ENCODE data around the gene TWIST2.

The TWIST2 gene

DNA sequence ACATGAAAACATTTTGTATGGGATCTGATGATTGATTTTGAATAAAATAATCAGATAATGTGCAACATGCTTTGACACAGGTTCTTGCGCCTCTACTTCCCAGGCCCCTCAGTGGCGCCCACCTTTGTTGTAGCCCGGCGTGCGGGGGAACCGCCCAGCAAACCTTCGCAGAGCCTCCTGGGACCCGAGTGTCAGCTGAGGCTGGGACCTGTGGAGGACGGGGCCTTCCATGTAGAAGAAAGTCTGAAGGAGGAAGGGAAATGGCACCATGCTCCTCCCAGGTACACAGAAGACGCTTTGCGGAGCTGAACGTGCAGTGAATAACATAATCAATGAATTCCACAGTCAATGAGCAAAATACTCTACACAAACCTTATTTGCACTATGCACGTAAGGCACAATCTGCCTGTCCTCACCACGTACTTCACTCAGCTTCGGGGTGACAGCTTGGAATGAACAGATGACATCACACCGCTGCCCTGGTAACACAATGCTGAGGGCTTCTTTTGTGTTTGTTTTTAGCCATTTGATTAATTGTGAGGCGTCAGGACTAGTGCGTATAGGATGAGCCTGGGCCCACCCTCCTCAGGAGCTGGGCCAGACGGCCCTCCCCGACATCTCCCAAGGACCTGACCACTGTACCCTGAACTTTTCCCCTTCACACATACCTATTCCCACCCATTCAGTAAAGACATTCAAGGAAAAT lies 78.1 kb downstream of the TWIST2 start:
- no peak overlapping the region for H3K4me3 ChIP-seq (ENCODE audit: low read depth, low read length)
- no peak for DNase-seq (ENCODE audit: low read depth)
- TF ChIP-seq, protein P1, sequence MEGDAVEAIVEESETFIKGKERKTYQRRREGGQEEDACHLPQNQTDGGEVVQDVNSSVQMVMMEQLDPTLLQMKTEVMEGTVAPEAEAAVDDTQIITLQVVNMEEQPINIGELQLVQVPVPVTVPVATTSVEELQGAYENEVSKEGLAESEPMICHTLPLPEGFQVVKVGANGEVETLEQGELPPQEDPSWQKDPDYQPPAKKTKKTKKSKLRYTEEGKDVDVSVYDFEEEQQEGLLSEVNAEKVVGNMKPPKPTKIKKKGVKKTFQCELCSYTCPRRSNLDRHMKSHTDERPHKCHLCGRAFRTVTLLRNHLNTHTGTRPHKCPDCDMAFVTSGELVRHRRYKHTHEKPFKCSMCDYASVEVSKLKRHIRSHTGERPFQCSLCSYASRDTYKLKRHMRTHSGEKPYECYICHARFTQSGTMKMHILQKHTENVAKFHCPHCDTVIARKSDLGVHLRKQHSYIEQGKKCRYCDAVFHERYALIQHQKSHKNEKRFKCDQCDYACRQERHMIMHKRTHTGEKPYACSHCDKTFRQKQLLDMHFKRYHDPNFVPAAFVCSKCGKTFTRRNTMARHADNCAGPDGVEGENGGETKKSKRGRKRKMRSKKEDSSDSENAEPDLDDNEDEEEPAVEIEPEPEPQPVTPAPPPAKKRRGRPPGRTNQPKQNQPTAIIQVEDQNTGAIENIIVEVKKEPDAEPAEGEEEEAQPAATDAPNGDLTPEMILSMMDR (IDR thresholded peaks at IDR 0.05; ENCODE audit: insufficient read depth, low read depth, low read length, missing control alignments): no peak

DNA sequence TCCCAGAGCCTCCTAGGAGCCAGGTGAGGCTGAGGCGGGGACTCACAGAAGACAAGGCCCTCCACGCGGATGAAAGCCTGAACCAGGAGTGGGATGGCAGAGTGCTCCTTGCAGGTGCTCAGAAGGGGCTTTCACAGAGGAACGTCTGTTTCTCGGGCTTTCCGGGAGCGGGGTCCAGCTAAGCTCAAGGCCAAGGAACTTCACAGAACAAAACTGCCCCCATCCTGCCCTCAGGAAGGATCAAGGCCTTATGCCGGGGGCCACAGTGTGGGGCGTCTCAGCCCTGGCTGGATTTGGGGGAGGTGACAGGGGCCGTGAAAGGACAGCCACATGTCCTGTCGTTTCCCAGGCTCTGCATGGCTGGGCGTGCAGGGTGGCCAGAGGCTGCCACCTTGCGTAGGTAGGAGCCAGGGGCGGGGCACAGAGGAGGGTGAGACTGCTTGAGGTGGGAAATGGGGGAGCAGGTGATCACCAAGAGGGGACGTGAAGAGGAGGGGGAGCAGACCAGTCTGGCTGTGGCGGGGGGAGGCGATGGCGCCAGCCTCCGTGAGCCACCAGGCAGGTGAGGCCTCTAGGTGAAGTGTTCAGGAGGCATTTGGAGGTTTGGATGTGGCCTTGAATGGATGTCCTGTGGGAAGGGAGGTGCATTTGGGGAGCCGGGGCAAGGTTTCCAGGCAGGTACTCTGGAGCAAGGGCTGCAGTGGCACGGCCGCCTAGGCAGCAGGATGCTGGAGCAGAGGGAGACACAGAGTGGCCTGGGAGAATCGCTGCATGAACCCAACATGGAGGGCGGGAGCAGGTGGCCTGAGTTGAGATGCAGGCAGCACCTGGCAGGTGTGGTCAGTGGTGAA lies 79.1 kb downstream of the TWIST2 start:
- H3K4me3 ChIP-seq (ENCODE audit: low read depth, low read length): no peak overlapping the region
- DNase-seq (ENCODE audit: low read depth): no peak
- TF ChIP-seq, protein P1 (IDR thresholded peaks at IDR 0.05; ENCODE audit: insufficient read depth, low read depth, low read length, missing control alignments): no peak

DNA sequence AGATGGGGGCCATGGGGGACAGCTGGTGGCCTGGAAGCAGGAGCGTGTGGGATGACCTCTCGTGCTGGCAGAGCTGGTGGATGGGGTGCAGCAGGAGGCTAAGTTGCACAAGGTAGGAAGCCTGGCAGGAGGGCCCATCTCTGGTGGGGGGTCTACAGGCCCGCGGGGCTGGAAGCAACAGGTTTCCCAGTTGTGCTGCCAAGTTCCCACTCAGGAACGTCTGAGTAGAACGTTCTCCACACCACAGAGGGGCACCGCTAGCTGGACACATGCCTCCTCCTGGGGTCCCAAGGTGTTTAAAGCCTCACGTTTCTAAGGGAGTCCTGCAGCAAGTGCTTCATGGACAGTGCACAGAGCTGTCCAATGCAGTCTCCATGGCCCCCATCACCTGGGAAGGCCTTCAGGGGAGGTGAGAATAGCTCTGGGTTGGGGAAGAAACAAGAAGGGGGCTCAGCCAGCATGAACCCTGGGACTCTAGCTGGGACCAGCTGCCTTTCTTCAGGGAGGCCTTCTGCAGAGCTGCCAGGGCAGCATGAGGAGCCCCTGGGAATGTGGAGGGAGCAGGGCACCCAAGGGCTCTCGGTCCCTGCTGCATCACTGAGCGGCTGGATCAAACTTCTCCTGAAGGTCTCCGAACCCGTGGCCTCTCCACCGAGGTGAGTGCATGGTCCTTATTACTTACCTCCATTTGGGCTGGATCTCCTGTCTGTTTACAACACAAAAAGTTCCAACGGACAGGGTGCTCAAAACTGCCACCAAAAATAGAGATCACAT lies 80.0 kb downstream of the TWIST2 start:
- DNase-seq (ENCODE audit: low read depth): no peak
- H3K4me3 ChIP-seq (ENCODE audit: low read depth, low read length): no peak overlapping the region
- TF ChIP-seq, protein P1 (IDR thresholded peaks at IDR 0.05; ENCODE audit: insufficient read depth, low read depth, low read length, missing control alignments): no peak

DNA sequence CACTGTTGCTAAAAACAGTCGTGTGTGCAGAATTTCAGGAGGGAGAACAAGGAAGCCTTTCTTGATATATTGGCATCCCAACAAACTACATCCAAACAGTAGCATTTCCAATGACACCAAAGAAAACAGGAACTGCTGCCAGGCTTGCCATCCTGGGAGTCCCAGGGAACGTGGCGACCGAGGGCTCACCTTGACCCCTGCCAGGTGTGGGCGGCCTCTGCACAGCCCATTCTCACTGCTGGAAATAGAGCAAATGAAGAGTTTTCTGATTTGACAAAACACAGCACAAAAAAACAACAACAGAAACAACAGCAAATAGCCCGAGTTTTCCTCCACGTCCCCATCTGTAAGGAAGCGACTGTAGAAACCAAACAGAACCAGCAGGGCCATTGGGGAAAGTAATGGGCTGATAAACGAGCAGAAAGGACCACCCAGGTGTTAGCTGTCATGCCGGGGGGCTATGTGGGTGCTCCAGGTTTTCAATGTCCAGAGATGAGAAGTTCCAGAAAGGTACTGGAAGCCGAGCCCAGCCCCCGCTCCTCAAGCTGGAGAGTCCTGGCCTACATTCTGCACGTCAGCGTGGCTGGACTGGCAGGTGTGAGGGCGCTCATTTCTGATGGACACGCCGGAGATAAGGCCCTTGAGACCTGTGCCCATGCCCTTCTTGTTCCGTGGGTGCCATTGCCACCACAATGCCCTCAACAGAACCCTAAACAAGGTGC lies 80.8 kb downstream of the TWIST2 start:
- H3K4me3 ChIP-seq (ENCODE audit: low read depth, low read length): no peak overlapping the region
- TF ChIP-seq, protein P1 (IDR thresholded peaks at IDR 0.05; ENCODE audit: insufficient read depth, low read depth, low read length, missing control alignments): no peak
- DNase-seq (ENCODE audit: low read depth): no peak

DNA sequence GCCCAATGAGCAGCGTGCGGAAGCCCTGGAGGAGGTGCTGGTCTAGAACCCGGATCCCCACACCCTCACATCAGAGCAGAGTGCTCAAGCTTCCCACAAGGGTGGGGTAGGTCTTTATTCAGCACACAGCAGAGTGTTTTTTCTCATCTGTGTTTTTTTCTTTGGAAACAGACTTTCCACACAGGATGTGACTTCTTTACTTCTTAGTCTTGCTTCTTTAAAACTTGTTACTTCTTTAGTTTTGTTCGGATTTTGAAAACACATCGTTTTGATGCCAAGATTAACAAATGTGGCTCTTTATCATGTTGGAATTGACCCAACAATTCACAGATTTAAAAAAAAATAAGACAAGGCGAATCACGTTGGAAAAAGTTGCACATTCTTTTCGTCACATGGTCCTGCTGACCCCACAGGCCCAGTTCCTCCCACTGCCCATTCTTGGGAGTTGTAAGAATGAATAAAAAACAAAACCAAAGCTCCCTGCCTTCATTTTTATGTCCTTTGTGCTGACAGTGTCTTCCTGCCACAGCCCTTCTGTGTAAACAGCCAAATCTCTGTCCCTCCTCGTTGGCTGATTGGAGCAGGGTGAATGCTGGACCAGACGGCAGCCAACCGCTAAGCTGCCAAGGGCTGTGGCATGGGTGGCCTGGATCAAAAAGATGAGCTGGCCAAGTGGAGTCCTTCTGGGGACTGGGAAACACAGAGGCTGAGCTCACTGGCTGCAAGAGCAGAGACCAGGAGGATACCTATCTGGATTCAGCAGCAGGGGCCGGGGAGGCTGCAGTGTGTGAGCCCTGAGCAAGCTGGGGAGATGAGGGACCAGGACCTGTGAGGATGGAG lies 81.6 kb downstream of the TWIST2 start:
- DNase-seq (ENCODE audit: low read depth): no peak
- TF ChIP-seq, protein P1 (IDR thresholded peaks at IDR 0.05; ENCODE audit: insufficient read depth, low read depth, low read length, missing control alignments): no peak

More for the DNA sequence above, 81.6 kb downstream of the TWIST2 start:
- H3K4me3 ChIP-seq (ENCODE audit: low read depth, low read length): no peak overlapping the region

All from GM12865 (cell line).